Right ventricle myocardium superior (tissue), 1 donor: Measurements from ENCODE around the gene AARSD1. TPM values are rescaled to one million over a fixed set of nuclear protein-coding genes. Genes with fewer than 3 reads are reported as not detected.
"Not testable (repeated sequence)": the region's sequence is repeated elsewhere in the genome, so short reads cannot be mapped to it uniquely, and the experiment has no call there.

Source experiments
- ATAC-seq: fragments of 200-7000 bp; cut with Tn5 transposase; one replicate; pipeline ENCODE4 v1.9.1; 2020; ENCODE audit warnings: mild to moderate bottlenecking; ENCODE audit not compliant: poor library complexity
- DNase-seq: peaks from one replicate; pipeline ENCODE4 v3.0.0-alpha.2; 2020
- intact Hi-C: fragments of 100-400 bp; cut with DNase I; formaldehyde crosslinking; loops from one replicate; pipeline ENCODE4 v1.11.2; 2022
- long read RNA-seq: library from polyadenylated mRNA; unstranded; transcript quantifications from one replicate; pipeline ENCODE4 v2.0.0, GENCODE V29; 2021
- total RNA-seq: library from RNA; stranded (reverse); fragmentation: NEBNext Ultra II Directional; extraction: Animal tissue kit (Norgen Biotek cat#: 25700); gene quantifications from one replicate; pipeline ENCODE4 v1.2.1, GENCODE V29; 2021
- donor health status: DM: no; HTN: yes; CAD: no; lungs with severe emphysema.

Gene AARSD1
- 30.6 TPM for total RNA-seq
- long read RNA-seq, transcript AARSD1-202 (12 exons, 1,322 nt): major isoform, 24 of 32 reads
- long read RNA-seq, partial matches to known transcripts: 1 of 32 reads
- long read RNA-seq, other reads (novel, unspliced or antisense): 7 of 32 reads

- intact Hi-C loops: no loop called here
- peak; percentile 95 for DNase-seq
- peak; percentile 98 for ATAC-seq
These were observed at the start of gene AARSD1 for GRCh38 chr17:42964161-42964932. AARSD1 (minus strand) TSS chr17:42964454; CDS start chr17:42964440, 14 bp downstream.

DNA sequence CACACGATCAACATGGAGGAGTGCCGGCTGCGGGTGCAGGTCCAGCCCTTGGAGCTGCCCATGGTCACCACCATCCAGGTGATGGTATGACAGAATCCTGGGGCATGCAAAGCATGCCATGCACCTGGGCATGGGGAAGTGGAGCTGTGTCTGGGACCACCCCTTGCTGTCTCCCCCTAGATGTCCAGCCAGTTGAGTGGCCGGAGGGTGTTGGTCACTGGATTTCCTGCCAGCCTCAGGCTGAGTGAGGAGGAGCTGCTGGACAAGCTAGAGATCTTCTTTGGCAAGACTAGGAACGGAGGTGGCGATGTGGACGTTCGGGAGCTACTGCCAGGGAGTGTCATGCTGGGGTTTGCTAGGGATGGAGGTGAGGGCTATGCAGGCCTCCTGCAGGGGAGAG, 49.0 kb upstream of the AARSD1 start:
- DNase-seq: no peak
- intact Hi-C loops: no loop called here

DNA sequence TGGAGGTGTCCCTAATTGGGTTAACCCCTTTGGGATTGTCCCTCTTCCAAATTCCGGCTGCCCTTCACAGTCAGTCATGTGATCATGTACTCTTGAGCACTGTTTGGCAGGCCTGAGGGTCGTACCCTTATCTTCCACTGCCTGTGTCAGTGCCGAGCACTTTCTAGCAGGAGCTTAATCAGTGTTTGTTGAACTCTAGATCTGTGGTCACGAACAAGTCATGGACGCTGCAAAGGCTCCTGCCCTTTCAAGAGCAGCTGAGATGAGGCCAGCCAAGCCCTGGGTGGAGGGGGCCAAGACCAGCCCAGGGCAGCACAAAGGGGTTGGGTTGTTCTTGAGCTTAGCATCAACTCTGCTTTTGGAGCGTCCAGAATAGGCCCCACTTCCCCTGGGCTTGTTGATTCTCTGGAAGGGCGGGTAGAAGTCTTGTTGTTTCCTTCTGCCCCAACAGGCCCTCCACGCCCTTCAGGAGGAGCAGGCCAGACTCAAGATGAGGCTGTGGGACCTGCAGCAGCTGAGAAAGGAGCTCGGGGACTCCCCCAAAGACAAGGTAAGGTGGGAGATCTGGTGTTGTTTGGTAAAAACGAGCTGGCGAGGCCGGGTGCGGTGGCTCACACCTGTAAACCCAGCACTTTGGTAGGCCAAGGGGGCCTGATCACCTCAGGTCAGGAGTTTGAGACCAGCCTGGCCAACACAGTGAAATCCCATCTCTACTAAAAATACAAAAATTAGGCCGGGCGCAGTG, 47.6 kb upstream of the AARSD1 start:
- ATAC-seq: peak; percentile 23
- intact Hi-C loops: no loop called here
- DNase-seq: no peak

More for the DNA sequence above, 49.0 kb upstream of the AARSD1 start:
- no peak for ATAC-seq

DNA sequence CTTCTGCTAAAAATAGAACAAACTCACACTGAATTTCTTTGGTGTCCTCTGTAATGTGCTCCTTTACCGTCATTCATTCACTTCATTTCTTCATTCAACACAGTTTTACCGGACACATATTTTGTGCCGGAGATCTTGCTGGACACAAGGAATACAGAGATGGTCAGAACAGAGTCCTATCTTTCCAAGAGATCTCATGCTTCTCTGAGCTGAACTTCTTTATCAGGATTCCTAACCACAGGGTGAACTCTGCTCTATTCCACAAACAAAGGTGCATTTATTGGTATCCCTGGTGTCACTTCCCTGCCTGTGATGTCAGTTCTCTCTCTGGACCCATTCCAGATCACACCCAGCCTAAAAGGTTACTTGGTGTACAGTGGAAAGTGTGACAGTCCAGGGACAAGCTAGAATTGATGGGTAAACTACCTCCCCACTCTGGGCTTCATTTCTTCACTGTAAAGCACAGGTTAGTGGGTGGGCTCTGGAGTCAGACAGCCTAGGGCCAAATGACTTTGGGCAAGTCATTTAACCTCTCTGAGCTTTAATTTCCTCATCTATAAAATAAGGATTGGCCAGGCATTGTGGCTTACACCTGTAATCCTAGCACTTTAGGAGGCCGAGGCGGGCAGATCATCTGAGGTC, 46.5 kb upstream of the AARSD1 start:
- intact Hi-C loops: no loop called here
- no peak for ATAC-seq
- DNase-seq: no peak

GRCh38 chr17:43006639-43007551, 42.6 kb upstream of the AARSD1 start, which contains the start of gene IFI35:
IFI35 (plus strand) TSS chr17:43006784; CDS start chr17:43006948, 164 bp downstream.
- ATAC-seq (peak; percentile 91), DNase-seq (peak; percentile 91)
- intact Hi-C loops: no loop called here

DNA sequence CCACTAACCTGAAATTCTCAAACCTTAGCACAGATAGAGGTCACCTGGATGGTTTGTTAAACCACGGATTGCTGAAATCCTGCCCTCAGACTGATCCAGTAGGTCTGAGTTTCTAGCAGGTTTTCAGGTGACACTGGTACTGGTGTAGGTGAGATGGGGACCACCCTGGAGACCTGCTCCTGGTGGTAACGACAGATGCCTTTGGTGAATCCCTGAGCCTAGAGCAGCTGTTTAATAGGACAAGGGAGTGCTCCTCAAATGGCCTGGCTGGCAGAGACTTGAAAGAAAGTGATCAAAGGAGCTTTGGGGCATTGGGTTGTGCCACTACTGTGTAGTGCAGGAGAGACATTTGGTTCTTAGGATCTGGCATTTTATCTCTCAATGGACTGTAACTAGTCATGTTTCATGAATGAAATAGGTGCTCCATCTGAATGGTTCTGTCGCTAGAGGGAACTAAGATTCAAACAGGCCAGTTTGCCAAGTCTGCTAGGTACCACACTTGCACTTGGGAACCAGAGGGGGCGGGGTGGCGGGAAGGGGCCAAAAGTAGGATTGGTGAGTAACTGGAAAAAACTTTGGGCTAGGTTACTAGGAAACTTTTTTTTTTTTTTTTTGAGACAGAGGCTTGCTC, 39.4 kb upstream of the AARSD1 start:
- ATAC-seq: no peak
- intact Hi-C loops: no loop called here

DNA sequence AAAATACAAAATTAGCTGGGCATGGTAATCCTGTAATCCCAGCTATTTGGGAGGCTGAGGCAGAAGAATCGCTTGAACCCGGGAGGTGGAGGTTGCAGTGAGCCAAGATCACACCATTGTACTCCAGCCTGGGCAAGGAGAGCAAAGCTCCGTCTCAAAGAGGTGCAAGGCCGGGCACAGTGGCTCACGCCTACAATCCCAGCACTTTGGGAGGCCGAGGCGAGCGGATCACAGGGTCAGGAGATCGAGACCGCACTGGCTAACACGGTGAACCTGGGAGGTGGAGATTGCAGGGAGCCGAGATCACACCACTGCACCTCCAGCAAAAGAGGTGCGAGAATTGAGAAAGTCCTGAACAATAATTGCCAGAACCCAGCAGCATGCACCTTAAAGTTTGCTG, 36.6 kb upstream of the AARSD1 start:
- DNase-seq, ATAC-seq, intact Hi-C loops: not testable (repeated sequence)

More for the DNA sequence above, 39.4 kb upstream of the AARSD1 start:
- no peak for DNase-seq

DNA sequence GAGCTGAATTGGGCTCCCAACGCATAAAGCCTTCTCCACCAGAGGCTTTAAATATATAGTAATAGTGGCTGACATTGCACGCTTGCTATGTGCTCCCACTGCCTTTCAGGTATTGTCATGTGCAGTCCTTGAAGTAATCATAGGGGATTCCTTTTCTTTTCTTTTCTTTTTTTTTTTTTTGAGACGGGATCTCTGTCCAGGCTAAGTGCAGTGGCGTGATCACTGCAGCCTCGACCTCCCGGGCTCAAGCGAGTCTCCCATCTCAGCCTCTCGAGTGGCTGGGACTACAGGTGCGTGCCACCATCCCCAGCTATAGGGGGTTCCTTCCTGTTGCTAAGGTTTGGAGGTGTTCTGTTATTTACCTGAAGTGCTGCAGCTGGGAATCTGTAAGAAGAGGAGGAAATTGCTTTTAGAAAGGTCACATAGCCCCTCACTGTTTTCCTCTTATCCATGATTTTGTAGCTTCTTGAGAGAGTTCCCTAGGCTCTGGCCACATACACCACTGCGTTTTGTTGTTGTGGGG, 34.8 kb upstream of the AARSD1 start:
- DNase-seq (no peak), ATAC-seq (no peak)
- intact Hi-C loops: no loop called here

DNA sequence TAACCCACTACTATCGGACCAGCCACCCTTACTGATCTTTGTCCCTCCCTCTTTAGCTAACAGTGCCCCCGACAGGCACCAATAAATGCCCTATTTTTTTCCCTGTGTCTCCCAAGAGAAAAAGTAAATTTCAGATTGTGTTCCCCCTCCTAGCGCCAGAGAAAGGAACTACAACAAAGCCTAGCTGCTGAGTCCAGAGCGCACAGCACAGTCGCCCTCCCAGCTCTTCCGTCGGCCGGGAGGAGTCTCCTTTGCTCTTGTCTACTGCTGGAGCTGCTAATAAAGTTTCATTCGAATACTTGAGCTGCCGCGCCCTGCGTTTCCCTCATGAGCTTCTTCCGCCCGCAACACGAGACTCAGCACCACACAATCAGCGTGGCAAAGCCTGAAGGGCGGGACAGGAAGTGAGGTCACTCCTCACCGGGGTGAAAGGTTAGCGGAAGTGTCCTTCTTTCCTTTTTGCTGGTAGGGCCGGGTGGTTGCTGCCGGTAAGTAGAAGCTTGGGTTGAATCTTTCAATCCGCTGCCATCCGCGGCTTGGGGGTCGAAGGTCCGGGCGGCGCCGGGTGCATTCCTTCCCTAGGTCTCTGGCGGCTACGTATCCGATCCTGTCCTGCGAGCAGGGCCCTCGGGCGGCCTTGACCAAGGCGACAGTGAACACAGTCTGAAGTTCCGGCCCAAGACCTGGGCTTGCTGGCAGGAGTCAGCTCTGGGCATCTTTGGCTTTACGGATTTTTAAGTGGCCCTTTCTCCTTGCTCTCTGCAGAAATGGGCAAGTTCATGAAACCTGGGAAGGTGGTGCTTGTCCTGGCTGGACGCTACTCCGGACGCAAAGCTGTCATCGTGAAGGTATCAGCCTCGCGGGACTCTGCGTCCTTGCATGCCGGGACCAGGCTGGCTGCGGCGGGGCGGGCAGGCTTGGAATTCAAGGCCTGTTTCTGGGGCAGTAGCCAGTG, 34.0 kb upstream of the AARSD1 start, which contains the start of gene RPL27:
Gene RPL27 (plus strand): TSS at position 436 of the 955 bp plus-strand sequence. CDS start 332 bp downstream, at position 768.
- ATAC-seq (peak; percentile 98), DNase-seq (peak; percentile 98)
- intact Hi-C loops: no loop called here

DNA sequence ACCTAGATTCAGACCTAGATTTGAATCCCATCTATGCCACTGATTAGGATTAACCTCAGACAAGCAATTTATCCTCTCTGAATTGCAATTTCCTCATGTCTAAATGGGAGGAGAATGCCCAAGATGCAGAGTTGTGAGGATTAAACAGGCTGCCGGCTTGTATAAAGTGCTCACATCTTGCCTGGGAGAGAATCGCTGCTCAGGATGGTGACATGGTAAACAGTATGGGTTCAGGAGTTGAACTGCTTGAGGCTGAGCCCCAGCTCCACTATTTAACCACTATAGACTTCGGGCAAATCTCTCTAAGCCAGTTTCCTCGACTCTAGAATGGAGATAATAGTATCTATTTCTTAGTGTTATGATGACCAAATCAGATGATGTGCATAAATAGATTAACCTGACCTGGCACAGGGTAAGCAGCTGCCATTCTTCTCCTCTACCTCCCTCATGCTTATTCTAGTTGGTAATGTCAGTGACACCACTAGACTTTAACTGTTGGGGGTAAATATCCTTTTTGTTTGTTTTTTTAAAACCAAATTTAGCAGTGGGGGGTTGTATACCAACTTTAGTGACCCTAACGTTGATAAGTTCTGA, 33.2 kb upstream of the AARSD1 start:
- DNase-seq (no peak), ATAC-seq (no peak)
- intact Hi-C loops: no loop called here

DNA sequence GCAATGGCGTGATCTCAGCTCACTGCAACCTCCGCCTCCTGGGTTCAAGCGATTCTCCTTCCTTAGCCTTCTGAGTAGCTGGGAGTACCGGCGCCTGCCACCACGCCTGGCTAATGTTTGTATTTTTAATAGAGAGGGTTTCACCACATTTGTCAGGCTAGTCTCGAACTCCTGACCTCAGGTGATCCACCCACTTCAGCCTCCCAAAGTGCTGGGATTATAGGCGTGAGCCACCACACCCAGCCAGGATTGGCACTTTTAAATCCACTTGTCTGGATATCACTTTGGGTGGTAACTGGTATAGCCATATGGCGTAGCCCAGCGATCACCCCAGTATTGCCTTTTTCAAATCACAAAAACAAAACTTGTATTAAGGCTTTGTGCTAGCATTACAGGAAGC, 29.7 kb upstream of the AARSD1 start:
- DNase-seq, ATAC-seq, intact Hi-C loops: not testable (repeated sequence)

DNA sequence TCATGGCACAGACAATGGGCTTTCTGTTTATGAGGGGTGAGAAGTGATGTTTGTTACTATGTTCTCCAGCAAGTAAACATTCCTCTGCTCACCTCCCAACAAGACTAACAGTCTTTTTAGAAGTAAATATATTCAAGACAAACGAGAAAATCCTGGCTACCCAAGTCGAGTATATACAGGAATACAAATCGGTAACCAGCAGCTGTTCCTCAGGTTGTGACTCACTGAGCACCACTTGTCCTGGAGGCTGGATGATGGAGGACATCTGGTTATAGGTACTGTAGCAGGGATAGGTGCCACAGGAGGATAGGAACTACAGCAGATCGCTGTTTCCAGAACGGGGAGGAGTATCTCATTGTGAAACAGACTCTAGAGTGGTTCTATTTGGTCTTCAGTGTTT, 28.6 kb upstream of the AARSD1 start:
- DNase-seq: no peak
- intact Hi-C loops: no loop called here
- no peak for ATAC-seq

DNA sequence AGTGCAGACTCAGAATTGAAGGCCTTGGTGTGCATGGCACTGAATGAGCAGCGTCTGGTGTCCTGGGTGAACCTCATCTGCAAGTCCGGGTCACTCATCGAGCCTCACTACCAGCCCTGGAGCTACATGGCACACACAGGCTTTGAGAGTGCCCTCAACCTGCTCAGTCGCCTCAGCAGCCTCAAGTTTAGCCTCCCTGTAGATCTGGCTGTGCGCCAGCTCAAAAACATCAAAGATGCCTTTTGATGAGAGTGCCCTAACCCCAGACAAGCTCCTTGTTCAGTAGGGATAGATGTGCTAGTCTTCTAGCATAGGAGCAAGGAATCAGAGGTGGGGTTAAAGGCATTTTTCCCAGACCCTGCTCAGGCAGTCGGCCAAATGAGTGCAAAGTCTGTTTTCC, 27.2 kb upstream of the AARSD1 start:
- no peak for DNase-seq
- ATAC-seq: no peak
- intact Hi-C loops: no loop called here

DNA sequence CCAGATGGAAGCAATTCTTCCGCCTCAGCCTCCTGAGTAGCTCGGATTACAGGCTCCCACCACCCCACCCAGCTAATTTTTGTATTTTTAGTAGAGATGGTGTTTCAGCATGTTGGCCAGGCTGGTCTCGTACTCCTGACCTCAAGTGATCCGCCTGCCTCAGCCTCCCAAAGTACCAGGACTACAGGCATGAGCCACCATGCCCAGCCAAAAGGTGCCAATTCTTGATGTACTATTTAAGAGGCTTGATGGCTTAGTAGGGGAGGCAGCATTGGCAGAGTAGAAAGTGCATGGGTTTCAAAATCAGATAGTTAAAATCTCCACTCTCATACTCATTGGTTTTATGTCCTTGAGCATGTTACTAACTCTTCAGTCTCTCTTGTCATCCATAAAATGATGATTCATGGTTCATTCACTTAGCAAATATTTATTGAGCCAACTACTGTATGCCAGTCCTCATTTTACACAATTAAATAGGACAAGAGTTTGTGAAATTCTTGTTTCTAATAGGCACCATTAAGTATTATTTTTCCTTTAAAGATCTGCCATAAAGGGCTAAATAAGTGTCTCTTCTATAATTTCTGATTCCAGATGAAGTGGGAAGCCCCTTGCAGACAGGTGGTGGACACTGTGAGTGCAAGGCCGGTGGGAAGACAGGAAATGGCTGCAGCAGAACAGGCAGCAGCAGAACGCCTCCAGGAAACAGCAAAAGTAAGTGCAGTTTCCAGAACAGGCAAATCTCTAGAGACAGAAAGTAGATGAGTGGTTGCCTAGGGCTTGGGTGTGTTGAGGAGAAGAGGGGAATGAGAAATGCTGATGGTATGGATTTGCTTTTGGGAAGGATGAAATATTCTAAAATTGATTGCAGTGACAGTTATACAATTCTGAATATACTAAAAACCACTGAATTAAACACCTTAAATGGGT, 25.7 kb upstream of the AARSD1 start:
- intact Hi-C loops: no loop called here
- no peak for DNase-seq
- no peak for ATAC-seq

DNA sequence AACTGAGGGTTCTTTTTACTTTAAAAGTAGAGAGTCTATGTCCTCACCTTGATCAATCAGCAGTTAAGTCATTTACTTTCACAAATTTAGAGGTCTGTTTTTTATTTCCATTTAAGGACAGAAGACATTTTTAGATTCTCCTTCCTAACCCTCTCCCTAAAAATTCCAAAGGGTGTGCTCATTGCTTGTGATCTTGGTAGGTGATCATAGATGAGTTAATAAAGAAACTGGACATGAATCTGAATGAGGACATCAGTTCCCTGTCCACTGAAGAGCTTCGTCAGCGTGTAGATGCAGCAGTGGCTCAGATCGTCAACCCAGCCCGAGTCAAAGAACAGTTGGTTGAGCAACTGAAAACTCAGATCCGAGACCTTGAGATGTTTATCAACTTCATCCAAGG, 24.9 kb upstream of the AARSD1 start:
- intact Hi-C loops: no loop called here
- DNase-seq: no peak
- ATAC-seq: no peak
